Measurements from ENCODE around the gene LMTK2.

The LMTK2 gene

DNA sequence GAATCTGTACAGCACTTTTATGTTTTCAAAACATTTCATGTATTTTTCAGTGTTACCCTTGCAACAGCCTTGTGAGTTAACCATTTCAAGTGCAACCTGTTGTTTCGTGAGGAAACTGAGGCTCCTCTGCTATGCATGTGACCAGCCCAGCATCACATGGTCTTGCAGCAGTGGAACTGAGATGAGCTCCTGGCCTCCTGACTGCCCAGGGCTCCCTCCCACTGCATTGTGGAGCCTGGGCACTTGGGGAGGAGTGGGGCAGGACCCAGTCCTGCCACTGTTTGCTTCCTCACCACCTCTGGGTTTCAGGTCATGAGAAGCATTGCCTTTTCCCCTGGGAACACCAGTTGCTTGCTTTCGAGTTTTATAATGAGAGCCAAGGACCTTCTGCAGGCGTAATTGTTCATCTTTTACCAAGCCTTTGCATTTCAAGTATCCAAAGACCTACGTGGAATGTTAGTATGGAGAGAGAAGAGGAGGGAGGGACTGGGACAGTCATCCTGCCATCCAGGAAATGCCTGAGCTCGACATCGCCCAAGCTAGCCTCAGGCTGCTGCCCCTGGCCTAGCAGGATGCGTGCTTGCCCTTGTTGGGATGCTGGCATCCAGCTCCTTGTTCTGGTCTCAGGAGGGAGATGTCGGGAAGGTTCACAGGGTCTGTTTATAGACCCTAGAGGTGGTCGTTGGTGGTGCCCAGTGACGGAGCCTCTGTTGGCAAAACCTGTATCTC, 72.3 kb downstream of the LMTK2 start:
- FAIRE-seq: no peak

DNA sequence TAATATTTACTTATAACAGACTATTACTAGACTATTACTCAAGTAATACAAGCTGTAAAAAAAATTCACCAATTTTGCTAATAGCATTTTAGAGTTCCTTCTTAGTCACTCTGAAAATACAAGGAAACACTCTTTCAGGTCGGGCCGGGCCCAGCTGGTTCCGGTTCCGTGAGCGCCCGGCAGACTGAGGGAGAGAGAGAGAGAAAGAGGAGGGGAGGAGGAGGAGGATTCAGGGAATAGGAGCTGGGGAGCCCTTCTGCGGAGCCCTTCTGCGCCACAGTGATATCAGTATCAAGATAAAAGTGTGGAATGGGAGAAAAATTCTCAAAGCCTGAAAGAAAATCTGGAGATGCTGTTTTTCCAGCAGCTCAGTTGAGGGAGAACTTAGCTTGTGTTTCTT, 74.1 kb downstream of the LMTK2 start:
- FAIRE-seq: no peak

DNA sequence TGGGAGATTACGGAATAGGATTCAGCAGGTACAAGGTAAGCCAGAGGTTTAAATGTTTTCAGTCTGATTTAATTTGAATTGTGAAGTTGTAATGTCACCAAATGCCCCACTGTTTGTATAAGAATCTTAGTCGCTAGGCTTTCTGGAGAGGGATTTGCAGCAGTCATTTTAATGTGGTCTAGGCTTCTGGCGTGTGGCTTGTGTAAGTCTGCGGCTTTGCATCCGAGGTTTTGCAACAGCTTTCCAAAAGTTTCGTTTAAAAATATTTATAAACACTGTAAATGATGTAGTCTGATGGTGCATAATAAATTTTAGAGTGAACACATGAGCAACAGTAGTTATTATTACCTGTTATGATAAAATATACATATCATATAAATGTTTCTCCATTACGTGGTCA, 78.4 kb downstream of the LMTK2 start:
- FAIRE-seq: no peak

DNA sequence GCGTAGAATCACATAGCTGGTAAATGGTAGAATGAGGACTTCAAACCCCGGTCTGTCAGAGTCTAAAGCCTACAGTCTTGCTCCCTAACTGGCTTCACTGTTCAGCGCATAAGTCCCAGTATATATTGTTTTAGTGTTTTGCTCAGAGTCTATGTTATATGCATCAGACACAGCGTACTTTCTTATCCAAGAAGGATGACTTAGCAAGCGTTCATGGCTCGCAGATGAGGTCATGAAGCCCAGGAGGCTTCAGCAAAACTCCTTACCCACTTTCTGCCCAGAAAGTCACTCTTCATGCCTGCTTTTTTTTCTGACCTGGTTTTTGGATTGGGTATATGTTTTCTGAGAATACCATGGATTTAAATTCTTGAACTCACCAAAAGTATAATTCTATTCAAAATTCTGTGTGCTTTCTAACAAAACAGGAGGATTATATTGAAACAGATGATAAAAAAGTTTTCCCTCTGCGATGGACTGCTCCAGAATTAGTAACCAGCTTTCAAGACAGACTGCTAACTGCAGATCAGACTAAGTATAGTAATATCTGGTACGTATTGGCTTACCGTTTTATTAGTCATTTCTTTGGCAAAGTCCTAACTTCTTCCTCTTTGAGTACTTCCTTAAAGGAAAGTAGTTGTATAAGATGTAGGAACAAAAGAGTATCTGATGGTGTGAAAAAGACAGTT, 79.9 kb downstream of the LMTK2 start:
- no peak for FAIRE-seq

DNA sequence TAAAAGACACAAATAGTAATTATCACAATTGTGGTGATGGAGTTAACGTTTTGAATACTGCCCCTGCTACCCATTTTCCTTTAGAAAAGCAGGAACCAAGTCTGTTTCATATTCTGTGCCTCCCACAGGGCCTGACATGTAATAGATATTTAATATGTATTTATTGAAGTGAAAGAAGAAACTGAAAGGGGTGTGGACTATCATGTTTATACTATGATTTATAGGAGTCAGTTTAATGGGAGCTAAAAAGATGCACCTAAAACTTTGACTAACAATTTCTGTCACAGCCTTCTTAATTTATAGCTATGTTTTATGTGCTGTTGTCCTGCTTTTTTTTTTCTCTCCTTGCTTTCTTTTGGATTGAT, 80.5 kb downstream of the LMTK2 start:
- FAIRE-seq: no peak

DNA sequence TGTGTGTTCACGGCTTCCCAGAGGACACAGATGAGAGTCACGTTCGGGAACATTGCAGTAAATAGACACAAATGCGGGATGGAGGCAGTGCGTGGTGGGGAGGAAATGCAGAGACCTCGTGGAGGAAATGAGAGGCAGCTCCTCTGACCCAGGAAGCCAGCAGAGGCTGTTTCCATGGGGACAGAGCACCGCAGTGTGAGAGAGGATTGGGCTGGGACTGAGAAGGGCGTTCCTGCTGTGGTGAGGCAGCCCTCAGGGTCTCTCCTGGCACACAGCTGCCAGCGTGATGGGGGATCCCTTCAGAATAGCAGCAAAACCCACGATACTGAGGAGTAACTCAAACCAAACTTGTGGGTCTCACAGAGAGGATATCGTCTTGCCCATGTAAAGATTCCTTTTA, 82.9 kb downstream of the LMTK2 start:
- no peak for FAIRE-seq

DNA sequence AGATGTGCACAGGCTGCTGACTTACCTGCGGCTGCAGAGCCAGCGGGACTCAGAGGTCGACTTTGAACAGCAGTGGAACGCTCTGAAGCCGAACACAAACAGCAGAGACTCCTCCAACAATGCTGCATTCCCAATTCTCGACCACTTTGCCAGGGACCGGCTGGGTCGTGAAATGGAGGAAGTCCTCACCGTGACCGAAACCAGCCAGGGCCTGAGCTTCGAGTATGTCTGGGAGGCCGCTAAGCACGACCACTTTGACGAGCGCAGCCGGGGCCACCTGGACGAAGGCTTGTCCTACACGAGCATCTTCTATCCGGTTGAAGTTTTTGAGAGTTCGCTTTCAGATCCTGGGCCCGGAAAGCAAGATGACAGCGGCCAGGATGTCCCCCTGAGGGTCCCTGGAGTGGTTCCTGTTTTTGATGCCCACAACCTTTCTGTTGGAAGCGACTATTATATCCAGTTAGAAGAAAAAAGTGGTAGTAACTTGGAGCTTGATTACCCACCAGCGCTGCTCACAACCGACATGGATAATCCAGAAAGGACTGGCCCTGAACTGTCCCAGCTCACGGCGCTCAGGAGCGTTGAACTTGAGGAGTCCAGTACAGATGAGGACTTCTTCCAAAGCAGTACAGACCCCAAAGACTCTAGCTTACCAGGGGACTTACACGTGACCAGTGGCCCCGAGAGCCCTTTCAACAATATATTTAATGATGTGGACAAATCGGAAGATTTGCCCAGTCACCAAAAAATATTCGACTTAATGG, 85.2 kb downstream of the LMTK2 start:
- no peak for FAIRE-seq

DNA sequence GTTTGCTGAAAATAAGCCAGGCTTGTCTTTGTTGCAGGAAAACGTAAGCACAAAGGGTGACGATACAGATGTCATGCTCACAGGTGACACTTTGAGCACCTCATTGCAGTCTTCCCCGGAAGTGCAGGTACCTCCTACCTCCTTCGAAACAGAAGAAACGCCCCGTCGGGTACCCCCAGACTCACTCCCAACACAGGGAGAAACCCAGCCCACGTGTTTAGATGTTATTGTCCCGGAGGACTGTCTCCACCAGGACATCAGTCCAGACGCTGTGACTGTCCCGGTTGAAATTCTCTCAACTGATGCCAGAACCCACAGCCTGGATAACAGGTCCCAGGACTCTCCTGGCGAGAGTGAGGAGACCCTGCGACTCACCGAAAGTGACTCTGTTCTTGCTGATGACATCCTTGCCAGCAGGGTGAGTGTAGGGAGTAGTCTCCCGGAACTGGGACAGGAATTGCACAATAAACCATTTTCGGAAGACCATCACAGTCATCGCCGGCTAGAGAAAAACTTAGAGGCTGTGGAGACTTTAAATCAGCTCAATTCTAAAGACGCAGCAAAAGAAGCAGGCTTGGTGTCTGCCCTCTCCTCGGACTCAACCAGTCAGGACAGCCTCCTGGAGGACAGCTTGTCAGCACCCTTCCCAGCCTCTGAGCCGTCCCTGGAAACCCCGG, 86.3 kb downstream of the LMTK2 start:
- FAIRE-seq: no peak

DNA sequence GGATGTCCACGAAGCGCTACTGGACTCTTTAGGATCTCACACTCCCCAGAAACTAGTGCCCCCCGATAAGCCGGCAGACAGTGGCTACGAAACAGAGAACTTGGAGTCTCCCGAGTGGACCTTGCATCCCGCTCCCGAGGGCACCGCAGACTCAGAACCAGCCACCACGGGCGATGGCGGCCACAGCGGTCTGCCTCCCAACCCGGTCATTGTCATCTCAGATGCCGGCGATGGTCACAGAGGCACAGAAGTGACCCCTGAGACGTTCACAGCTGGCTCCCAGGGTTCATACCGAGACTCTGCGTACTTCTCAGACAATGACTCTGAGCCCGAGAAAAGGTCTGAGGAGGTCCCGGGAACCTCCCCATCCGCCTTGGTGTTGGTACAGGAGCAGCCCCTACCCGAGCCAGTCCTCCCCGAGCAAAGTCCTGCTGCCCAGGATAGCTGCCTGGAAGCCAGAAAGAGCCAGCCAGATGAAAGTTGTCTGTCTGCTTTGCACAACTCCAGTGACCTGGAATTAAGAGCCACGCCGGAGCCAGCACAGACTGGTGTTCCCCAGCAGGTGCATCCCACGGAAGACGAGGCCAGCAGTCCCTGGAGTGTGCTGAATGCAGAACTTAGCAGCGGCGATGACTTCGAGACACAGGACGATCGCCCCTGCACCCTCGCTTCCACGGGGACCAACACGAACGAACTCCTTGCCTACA, 87.0 kb downstream of the LMTK2 start:
- no peak for FAIRE-seq

DNA sequence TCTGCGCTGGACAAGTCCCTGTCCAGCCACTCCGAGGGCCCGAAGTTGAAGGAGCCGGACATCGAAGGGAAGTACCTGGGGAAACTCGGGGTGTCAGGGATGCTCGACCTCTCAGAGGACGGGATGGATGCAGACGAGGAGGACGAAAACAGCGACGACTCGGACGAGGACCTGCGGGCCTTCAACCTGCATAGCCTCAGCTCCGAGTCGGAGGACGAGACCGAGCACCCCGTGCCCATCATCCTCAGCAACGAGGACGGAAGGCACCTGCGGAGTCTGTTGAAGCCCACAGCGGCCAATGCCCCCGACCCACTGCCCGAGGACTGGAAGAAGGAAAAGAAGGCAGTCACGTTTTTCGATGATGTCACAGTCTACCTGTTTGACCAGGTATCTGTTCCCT, 87.5 kb downstream of the LMTK2 start:
- no peak for FAIRE-seq

DNA sequence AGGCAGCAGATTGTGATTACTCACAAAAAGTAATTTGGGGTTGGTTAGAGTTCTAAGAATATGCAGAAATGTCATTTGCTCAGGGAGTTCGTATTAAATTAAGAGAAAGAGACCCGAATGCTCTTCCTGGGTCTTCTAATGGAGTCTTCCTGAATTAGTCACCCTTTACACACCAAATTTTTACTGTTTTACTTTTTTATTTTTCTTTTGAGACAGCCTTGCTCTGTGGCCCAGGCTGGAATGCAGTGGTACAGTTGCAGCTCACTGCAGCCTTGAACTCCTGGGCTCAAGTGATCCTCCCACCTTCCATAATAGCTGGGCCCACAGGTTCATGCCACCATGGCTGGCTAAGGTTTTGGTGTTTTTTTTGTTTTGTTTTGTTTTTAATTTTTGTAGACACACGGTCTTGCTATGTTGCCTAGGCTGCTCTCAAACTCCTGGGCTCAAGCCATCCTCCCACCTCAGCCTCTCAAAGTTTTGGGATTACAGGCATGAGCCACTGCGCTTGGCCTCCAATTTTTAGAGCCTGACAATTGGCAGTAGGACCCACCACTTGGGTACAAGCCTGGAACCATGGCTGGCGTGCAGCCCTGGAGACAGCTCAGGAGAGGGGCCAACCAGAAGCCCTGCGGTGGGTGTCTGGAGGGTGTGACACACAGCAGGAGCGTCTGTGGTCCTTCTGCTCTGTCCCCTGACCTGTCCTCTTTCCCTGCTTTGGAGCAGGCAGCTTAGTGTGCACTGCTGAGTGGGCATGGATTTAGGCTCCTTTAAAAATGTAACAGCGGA, 88.2 kb downstream of the LMTK2 start:
- FAIRE-seq: no peak

DNA sequence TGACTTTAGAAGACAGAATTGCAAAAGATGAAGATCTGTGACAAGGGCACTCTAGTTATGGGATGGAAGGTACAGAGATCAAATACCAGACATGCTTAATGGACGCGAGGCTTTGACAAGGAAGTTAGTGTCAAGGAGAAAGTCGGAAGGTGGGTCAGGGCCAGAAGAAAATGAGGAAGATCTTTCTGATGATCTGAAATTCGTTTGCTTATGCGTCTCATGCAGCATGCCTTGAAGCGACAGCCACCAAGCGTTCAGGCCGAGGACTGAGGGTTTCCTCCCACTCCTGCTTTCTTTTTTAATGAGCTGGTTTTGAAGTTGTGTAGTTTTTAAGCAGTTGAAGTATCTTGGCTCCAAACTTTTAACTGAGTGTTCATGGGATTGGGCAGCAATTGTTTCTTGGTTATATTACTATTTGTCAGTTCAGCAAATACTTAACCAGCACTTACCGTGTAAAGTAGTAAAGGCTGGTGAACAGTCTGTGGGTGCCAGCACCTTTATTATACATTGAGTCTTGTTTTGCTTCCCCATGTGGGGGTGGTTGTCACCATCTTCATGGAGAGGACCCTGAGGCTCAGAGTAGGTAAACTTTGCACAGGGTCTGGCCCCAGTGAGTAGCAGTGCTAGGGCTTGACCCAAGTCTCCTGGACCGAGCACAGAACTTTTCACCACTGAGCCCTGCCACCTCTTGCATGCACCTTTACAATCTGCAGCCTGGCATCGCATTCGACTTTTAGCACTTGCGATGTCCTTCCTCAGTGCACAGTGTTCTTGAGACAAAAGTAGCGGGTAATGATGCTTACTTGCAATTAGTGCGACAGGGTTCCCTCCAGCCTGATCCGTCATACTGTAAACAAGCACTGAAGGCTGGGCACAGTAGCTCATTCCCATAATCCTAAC, 90.3 kb downstream of the LMTK2 start:
- FAIRE-seq: no peak

DNA sequence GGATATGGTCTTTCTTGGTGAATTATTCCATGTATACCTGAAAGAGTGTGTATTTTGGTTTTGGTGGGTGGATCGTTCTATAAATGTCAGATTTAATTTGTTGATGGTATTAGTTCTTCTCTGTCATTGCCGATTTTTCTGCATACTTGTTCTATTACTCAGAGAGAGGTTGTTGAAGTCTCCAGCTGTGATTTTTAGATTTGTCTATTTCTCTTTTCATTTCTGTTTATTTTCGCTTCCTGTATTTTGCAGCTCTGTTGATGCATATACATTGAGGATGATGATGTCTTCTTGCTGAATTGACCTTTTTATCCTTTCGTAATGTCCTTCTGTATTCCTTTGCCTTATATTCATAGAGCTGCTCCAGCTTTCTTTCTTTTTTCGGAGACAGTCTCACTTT, 92.5 kb downstream of the LMTK2 start:
- no peak for FAIRE-seq

DNA sequence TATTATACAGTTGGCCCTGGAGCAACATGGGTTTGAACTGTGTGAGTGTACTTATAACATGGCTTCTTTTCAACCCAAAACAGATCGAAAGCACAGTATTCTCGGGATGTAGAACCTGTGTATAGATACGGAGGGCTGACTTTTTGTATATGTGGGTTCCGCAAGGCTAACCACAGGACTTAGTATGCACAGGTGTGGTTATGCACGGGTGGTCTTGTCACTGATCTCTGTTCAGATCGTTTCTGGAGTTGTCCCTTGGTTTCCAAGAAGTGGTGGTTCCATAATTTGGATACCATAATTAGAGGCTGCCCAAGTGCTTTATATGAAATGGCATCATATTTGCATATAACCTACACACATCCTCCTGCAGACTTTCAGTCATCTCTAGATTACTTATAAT, 93.7 kb downstream of the LMTK2 start:
- FAIRE-seq: no peak

DNA sequence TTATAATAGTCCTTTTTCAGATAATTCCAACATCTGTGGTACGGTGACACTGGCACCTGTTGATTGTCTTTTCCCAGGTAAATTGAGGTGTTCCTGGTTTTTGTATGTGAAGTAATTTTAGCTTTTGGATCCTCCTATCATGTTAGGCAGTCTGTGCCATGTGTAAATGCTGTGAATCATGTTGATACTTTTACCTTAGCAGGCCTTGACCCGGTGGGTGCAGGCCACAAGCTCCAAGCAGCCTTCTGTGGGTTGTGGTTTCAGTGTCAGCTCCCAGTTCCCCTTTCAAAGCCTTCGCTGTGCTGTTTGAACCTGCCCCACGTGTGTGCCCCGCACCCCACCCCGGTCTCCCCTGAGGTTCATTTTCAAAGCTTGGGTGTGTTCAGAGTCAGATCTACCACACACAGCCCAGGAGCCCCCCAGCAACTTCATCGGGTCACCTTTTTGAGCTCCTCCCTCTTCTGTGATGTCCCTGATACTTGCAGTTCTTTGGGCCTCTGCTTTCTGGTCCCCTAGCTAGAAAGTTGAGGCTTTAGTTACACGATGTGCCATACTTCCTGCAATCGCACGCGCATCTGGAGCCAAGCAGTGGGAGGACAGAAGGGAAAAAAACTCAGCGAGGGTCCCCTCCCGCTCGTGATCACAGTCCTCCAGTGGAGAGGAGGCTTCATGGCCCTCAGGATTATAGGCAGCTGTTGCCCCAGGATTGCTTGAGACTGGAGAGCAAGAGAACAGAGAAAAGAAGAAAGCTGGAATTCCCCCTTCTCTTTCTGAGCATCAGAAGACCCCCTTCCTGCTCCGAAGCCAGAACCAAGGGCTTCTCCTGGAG, 95.9 kb downstream of the LMTK2 start:
- no peak for FAIRE-seq

DNA sequence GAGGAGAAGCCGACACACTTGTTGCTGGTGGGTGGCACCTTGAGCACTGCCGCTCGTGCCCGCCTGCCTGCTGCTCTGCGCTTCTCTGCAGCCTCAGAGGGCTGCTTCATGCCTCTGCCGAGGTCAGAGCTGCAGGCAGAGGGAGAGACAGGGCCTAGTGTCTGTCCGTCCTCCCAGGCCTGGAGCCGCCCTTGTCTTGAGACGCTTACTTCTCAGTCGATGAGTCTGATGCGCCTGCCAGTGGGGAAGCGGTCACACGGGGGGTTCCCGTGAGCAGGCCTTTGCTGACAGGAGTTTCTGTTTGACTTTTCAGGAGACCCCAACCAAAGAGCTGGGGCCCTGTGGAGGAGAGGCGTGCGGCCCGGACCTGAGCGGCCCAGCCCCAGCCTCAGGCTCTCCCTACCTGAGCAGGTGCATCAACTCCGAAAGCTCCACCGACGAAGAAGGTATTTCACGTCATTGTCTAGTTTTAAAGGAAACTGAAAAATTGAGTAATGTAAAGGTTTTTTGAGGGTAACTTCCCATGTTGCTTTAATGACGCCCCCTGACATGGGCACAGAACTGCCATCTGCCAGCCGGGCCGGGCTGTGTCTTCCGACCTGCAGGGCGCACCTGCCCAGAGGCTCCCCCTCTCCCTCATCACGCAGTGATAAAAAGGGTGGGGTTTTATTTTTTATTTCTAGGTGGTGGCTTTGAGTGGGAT, 96.8 kb downstream of the LMTK2 start:
- FAIRE-seq: no peak

DNA sequence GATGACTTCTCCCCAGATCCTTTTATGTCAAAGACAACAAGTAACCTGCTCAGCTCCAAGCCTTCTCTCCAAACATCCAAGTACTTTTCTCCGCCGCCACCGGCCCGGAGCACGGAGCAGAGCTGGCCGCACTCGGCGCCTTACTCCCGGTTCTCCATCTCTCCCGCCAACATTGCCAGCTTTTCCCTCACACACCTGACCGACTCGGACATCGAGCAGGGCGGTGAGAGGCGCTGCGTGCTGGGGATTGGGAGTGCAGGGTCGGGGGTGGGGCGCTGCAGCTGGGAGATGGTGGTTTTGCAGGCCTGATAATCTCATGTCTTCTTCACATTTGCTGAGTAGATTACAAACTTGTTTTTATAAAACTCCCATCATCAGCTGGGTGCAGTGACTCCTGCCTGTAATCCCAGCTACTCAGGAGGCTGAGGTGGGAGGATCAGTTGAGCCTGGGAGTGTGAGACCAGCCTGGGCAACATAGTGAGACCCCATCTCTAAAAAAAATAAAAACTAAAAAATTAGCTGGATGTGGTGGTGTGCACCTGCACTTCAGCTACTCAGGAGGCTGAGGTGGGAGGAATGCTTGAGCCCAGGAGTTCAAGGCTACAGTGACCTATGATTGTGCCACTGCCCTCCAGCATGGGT, 97.4 kb downstream of the LMTK2 start:
- FAIRE-seq: no peak

DNA sequence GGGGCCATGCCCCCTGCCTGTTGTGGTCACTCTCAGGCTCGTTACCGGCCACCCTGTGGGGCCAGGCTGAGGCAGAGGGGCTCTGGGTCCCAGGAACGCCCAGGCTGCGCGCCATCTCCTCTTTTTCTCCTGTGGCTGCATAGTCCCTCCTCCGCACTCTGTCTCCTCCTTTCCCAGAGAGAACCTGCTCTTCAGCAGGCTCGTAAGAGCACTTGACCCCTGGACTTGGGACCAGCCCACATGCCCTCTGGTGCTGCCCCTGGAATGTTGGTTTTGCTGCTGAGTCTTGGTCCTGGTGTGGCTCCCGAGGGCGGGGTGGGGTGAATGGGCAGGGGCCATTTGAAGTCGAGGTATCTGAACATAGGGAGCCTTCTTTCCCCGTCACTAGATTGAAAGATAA, 98.0 kb downstream of the LMTK2 start:
- FAIRE-seq: no peak
